Thyroid gland (tissue), 4 donors: ENCODE data around the gene CDADC1. TPM values are rescaled to one million over a fixed set of nuclear protein-coding genes. Genes with fewer than 3 reads are reported as not detected.

Experiments used
- DNase-seq, 2 donors: peaks; one replicate each; pipeline ENCODE4 v3.0.0-alpha.2; 2019
- H3K27ac ChIP-seq, 3 donors: fragments of 200-600 bp; sonication (generic); 1 replicate in 2 of 3; 2 replicates in 1 of 3; pipeline ENCODE4 v1.5.1; 2016 to 2019; ENCODE audit warnings: mild to moderate bottlenecking in 1 of 3, moderate library complexity in 1 of 3
- H3K27me3 ChIP-seq: fragments of 200-600 bp; sonication (generic); one replicate; pipeline ENCODE4 v1.5.1; 2019
- H3K36me3 ChIP-seq, 2 donors: fragments of 200-600 bp; sonication (generic); one replicate each; pipeline ENCODE4 v1.5.1; 2016 to 2019
- H3K4me1 ChIP-seq, 2 donors: fragments of 200-600 bp; sonication (generic); one replicate each; pipeline ENCODE4 v1.5.1; 2017 to 2019
- H3K4me3 ChIP-seq, 3 donors: fragments of 200-600 bp; sonication (generic); replicated peaks in 1 of 3; 1 replicate in 2 of 3; 2 replicates in 1 of 3; pipeline ENCODE4 v1.5.1; 2016; ENCODE audit warnings: mild to moderate bottlenecking in 1 of 3
- H3K9me3 ChIP-seq: fragments of 200-600 bp; sonication (generic); one replicate; pipeline ENCODE4 v1.5.1; 2017
- CTCF ChIP-seq, 6 experiments: fragments of 200-600 bp in 3 of 6; fragments of 450-650 bp in 3 of 6; sonication (generic) in 3 of 6; IDR thresholded peaks; one replicate each; pipeline ENCODE4 v1.5.1; 2016 to 2019; ENCODE audit warnings: antibody characterized with exemption in 6 of 6, mild to moderate bottlenecking in 2 of 6, inconsistent platforms in 1 of 6, moderate library complexity in 1 of 6
- POLR2A ChIP-seq, 2 donors: fragments of 450-650 bp; IDR thresholded peaks; one replicate each; pipeline ENCODE4 v1.6.1; 2017; ENCODE audit warnings: antibody characterized with exemption in 2 of 2, mild to moderate bottlenecking in 2 of 2, moderate library complexity in 1 of 2
- WGBS, 2 donors: methylation state at CpG; one replicate each; pipeline ENCODE4 v1.1.5; 2017; 5-methylcytosine and 5-hydroxymethylcytosine counted together
- intact Hi-C: fragments of 100-400 bp; cut with DNase I; formaldehyde crosslinking; loops from one replicate; pipeline ENCODE4 v1.15.1; 2023
- total RNA-seq, 4 donors: library from RNA; depleted of rRNA; stranded (reverse); fragments of >200 nt; gene quantifications; one replicate each; pipeline ENCODE4 v1.2.3, GENCODE V29; 2016

Gene CDADC1
- total RNA-seq, 4 donors from 2014 or later, result 14.0 to 75.9 (median 18.7) TPM

GRCh38 chr13:49248622-49249002 lies 887 bp downstream of the CDADC1 start:
- no peaks in the 10 kb centered on the region for H3K36me3 ChIP-seq
- peak in 1 of 6 experiments; percentile 15 for TF ChIP-seq CTCF (IDR thresholded peaks at IDR 0.05)
- TF ChIP-seq POLR2A (IDR thresholded peaks at IDR 0.05), result peak in 1 of 2 donors; percentile 50
- peaks cover 20 to 36% of the 10 kb centered on the region in 2 donors for H3K4me1 ChIP-seq
- peak overlapping the region; percentile 94 to 96 (median 95) for H3K27ac ChIP-seq
- DNase-seq, result peak in 1 of 2 donors; percentile 9
- no peaks in the 10 kb centered on the region for H3K27me3 ChIP-seq
- peak overlapping the region; percentile 9 to 80 (median 67) for H3K4me3 ChIP-seq
- H3K9me3 ChIP-seq, result no peaks in the 10 kb centered on the region
- intact Hi-C loops, result no loop called here
- 5 to 7% methylated on average over 6 of the region's 6 CpGs for WGBS, 2 donors

- no peak overlapping the region for H3K4me3 ChIP-seq
- peaks cover 20 to 36% of the 10 kb centered on the region in 2 donors for H3K4me1 ChIP-seq
- no peaks in the 10 kb centered on the region for H3K9me3 ChIP-seq
- no peak for DNase-seq
- TF ChIP-seq CTCF (IDR thresholded peaks at IDR 0.05), result no peak
- no peak for TF ChIP-seq POLR2A (IDR thresholded peaks at IDR 0.05)
- H3K36me3 ChIP-seq, result peaks cover 5 to 7% of the 10 kb centered on the region in 2 donors
- intact Hi-C loops, result no loop called here
- H3K27ac ChIP-seq, result no peak overlapping the region
- WGBS, 2 donors, result 87 to 89% methylated on average over 5 of the region's 5 CpGs
- no peaks in the 10 kb centered on the region for H3K27me3 ChIP-seq
These were observed 3.6 kb downstream of the CDADC1 start for GRCh38 chr13:49251326-49251725.

GRCh38 chr13:49253310-49253709 lies 5.6 kb downstream of the CDADC1 start:
- intact Hi-C loops, result no loop called here
- 98 to 100% methylated on average over 1 of the region's 1 CpG for WGBS, 2 donors
- Histone ChIP-seq H3K4me1 (peaks cover 16 to 28% of the 10 kb centered on the region in 2 donors), H3K27ac (no peak overlapping the region), H3K9me3 (no peaks in the 10 kb centered on the region), H3K27me3 (no peaks in the 10 kb centered on the region), H3K4me3 (no peak overlapping the region), H3K36me3 (peaks cover 5 to 9% of the 10 kb centered on the region in 2 donors)
- TF ChIP-seq POLR2A (IDR thresholded peaks at IDR 0.05), result no peak
- TF ChIP-seq CTCF (IDR thresholded peaks at IDR 0.05), result no peak
- no peak for DNase-seq

GRCh38 chr13:49254007-49254406 lies 6.3 kb downstream of the CDADC1 start:
- Histone ChIP-seq H3K27me3 (no peaks in the 10 kb centered on the region), H3K9me3 (no peaks in the 10 kb centered on the region), H3K27ac (no peak overlapping the region), H3K36me3 (peaks cover 5 to 9% of the 10 kb centered on the region in 2 donors), H3K4me1 (peaks cover 16 to 26% of the 10 kb centered on the region in 2 donors), H3K4me3 (no peak overlapping the region)
- DNase-seq, result no peak
- no peak for TF ChIP-seq POLR2A (IDR thresholded peaks at IDR 0.05)
- no peak for TF ChIP-seq CTCF (IDR thresholded peaks at IDR 0.05)
- 76% methylated on average over 1 of the region's 1 CpG for WGBS, 2 donors
- intact Hi-C loops, result no loop called here

GRCh38 chr13:49256841-49257240 lies 9.1 kb downstream of the CDADC1 start:
- intact Hi-C loops, result no loop called here

More at GRCh38 chr13:49256841-49257240, 9.1 kb downstream of the CDADC1 start:
- Histone ChIP-seq H3K27me3 (no peaks in the 10 kb centered on the region), H3K27ac (no peak overlapping the region), H3K4me3 (no peak overlapping the region), H3K9me3 (no peaks in the 10 kb centered on the region), H3K36me3 (peaks cover 28 to 35% of the 10 kb centered on the region in 2 donors), H3K4me1 (peaks cover 0 to 7% of the 10 kb centered on the region in 2 donors)
- no peak for DNase-seq
- TF ChIP-seq CTCF (IDR thresholded peaks at IDR 0.05), result no peak
- no peak for TF ChIP-seq POLR2A (IDR thresholded peaks at IDR 0.05)
- WGBS, 2 donors, result 78 to 84% methylated on average over 2 of the region's 2 CpGs
